Measurements from ENCODE around the gene CCDC154. TPM values are rescaled to one million over a fixed set of nuclear protein-coding genes. Genes with fewer than 3 reads are reported as not detected.
"Not testable (repeated sequence)": the region's sequence is repeated elsewhere in the genome, so short reads cannot be mapped to it uniquely, and the experiment has no call there.

CCDC154 gene
- total RNA-seq, 1 experiment from 2014 or later: not detected

DNA sequence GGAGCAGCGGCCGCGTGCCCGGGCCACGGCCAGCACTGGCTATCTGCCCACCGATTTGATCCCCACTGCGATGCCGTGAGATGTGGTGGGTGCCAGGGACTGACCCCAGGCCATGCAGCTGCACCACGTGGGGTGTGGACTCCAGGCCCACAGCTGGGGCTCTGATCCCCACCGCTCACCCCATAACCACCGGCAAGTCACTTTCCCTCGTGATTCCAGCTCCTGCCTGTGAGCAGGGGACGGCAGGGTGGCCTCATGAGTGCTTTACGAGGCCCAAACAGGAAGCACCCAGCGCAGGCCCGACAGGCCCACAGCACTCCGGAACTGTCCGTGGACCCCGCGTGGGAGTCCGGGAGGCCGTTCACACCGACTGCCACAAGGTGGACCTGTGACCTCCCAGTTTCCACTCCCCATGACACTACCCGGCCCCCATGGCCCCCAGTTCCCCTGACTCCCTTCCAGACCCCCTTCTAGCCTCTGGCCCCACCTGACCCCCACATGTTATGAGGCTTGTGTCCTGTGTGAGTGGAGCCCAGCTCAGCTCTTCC, 43.8 kb upstream of the CCDC154 start:
- Histone ChIP-seq H3K9me2 (replicated peaks; ENCODE audit: insufficient read depth, low read length) (no peaks in the 10 kb centered on the region), H3K4me1 (ENCODE audit: low read length) (peaks cover 9% of the 10 kb centered on the region), H4K20me1 (ENCODE audit: insufficient read depth, low read depth, low read length) (no peaks in the 10 kb centered on the region), H2AFZ (ENCODE audit: low read length) (no peak overlapping the region), H3K4me2 (ENCODE audit: low read depth, low read length, poor library complexity, severe bottlenecking) (no peak overlapping the region), H3K79me2 (ENCODE audit: low read length) (no peaks in the 10 kb centered on the region), H3K27me3 (ENCODE audit: low read length) (no peaks in the 10 kb centered on the region), H3K9me3 (ENCODE audit: low read length) (no peaks in the 10 kb centered on the region), H3K27ac (ENCODE audit: low read length) (no peak overlapping the region), H3K4me3 (ENCODE audit: low read length) (no peak overlapping the region), H3K36me3 (ENCODE audit: insufficient read depth, low read length) (no peaks in the 10 kb centered on the region), H3K9ac (ENCODE audit: low read length) (no peak overlapping the region)
- no peak for DNase-seq

DNA sequence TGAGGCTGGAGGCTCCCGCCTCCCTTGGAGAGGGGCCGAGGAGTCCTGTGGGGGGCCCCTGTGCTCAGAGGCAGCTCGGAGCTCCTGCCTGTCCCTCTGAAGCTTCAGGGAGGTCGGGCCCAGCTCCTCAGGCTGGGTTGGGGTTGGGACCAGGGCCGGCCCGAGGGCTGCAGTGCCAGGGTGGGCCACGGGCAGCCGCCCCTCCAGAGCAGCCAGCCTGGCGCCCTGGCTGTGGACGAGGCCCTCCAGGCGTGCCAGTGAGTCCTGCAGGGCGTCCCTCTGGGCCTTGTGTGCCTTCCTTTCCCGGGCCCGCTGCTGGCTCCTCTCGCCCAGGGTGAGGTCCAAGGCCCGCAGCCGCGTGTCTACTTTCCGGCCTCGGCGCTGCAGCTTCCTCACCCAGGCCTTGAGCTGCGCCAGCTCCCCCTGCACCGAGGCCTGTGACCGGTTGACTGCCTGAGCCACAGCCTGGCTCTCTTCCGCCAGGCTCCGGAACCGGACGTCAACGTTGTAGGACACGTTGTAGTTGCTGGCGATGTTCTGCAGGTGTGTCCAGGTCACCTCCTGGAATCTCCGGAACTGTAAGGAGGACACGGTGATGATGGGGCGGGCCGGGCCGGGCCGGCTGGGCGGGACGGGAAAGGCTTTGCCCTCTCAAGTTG, 43.2 kb upstream of the CCDC154 start:
- H4K20me1 ChIP-seq (ENCODE audit: insufficient read depth, low read depth, low read length): no peaks in the 10 kb centered on the region
- no peaks in the 10 kb centered on the region for H3K36me3 ChIP-seq (ENCODE audit: insufficient read depth, low read length)
- no peak overlapping the region for H3K4me2 ChIP-seq (ENCODE audit: low read depth, low read length, poor library complexity, severe bottlenecking)
- no peak for DNase-seq
- no peaks in the 10 kb centered on the region for H3K9me3 ChIP-seq (ENCODE audit: low read length)
- H3K4me3 ChIP-seq (ENCODE audit: low read length): no peak overlapping the region
- H3K27me3 ChIP-seq (ENCODE audit: low read length): no peaks in the 10 kb centered on the region
- H3K9me2 ChIP-seq (replicated peaks; ENCODE audit: insufficient read depth, low read length): no peaks in the 10 kb centered on the region
- no peak overlapping the region for H3K9ac ChIP-seq (ENCODE audit: low read length)
- H3K4me1 ChIP-seq (ENCODE audit: low read length): peaks cover 3% of the 10 kb centered on the region
- no peaks in the 10 kb centered on the region for H3K79me2 ChIP-seq (ENCODE audit: low read length)
- no peak overlapping the region for H3K27ac ChIP-seq (ENCODE audit: low read length)
- no peak overlapping the region for H2AFZ ChIP-seq (ENCODE audit: low read length)

DNA sequence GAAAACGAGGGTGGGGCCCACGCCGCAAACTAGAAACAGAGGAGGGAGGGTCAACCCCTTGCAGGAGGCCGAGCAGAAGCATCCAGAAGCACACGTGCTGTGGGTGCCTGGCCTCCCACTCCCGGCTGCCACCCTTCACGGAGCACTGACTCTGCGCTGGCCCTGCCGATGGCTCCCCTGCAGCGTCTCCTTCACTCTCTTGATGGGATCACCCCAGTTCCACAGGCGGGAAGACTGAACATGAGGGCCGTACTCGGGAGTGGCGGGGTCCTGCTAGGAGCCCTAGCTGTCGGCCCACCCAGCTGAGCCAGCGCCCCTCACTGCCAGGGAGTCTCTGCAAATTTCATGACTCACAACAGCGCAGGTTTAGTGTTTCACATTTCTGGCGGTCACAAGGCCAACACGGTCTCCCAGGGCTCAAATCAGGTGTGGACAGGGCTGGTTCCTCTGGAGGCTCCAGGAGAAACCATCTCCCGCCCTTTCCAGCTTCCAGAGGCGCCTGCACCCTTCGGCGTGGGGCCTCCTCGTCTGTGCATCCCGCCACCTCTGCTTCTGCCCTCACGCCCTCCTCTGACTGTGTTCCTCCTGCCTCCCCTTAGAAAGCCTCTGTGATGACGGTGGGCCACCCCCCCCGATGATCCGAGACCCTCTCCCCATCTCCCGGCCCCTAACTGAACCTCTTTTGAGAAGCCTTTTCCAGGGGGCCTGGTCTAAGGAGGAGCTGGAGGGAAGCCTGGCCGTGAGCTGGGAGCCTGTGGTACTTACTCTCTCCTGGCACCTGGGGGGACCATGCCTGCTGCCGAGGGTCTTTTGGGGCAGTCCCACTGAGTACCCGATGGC, 42.4 kb upstream of the CCDC154 start:
- H3K9me3 ChIP-seq (ENCODE audit: low read length): no peaks in the 10 kb centered on the region
- H3K4me1 ChIP-seq (ENCODE audit: low read length): no peaks in the 10 kb centered on the region
- no peak overlapping the region for H3K27ac ChIP-seq (ENCODE audit: low read length)
- no peak overlapping the region for H3K4me2 ChIP-seq (ENCODE audit: low read depth, low read length, poor library complexity, severe bottlenecking)
- no peaks in the 10 kb centered on the region for H3K36me3 ChIP-seq (ENCODE audit: insufficient read depth, low read length)
- no peak for DNase-seq
- H3K9me2 ChIP-seq (replicated peaks; ENCODE audit: insufficient read depth, low read length): no peaks in the 10 kb centered on the region
- H2AFZ ChIP-seq (ENCODE audit: low read length): no peak overlapping the region
- no peak overlapping the region for H3K9ac ChIP-seq (ENCODE audit: low read length)
- H3K27me3 ChIP-seq (ENCODE audit: low read length): no peaks in the 10 kb centered on the region
- H3K79me2 ChIP-seq (ENCODE audit: low read length): no peaks in the 10 kb centered on the region
- H3K4me3 ChIP-seq (ENCODE audit: low read length): no peak overlapping the region
- no peaks in the 10 kb centered on the region for H4K20me1 ChIP-seq (ENCODE audit: insufficient read depth, low read depth, low read length)

DNA sequence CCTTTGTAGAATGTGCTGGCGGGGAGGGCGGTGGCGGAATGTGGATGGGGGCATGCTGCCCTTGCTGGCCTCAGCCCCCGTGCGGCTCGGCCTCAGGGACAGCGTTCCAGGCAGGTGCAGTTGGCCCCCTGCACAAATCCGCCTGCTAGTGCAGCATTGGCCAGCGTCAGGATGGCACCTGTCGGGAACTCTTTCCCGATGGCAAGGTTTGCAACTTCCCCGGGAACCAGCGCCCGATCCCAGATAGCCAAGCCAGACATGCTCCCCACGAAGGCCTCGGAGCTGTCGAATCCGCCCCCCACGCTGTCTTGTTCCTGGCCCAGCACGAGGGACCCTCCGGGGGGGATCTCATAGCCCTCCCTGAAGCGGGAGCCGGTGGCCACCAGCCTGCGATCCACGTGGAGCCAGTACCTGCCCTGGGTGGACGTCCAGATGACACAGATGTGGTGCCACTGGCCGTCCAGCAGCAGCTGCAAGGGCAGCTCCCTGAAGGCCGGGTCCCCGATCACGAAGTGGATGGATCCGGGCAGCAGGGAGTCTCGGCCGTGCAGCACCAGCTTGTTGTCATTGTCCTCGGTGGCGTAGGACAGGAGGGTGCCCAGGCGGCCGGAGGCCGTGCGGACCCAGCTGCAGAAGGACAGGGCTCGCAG, 41.6 kb upstream of the CCDC154 start:
- no peak overlapping the region for H3K4me2 ChIP-seq (ENCODE audit: low read depth, low read length, poor library complexity, severe bottlenecking)
- no peaks in the 10 kb centered on the region for H3K79me2 ChIP-seq (ENCODE audit: low read length)
- DNase-seq: no peak
- no peaks in the 10 kb centered on the region for H3K27me3 ChIP-seq (ENCODE audit: low read length)
- no peak overlapping the region for H3K27ac ChIP-seq (ENCODE audit: low read length)
- H3K36me3 ChIP-seq (ENCODE audit: insufficient read depth, low read length): no peaks in the 10 kb centered on the region
- no peaks in the 10 kb centered on the region for H3K9me3 ChIP-seq (ENCODE audit: low read length)
- H3K4me1 ChIP-seq (ENCODE audit: low read length): no peaks in the 10 kb centered on the region
- H2AFZ ChIP-seq (ENCODE audit: low read length): no peak overlapping the region
- no peaks in the 10 kb centered on the region for H3K9me2 ChIP-seq (replicated peaks; ENCODE audit: insufficient read depth, low read length)
- H4K20me1 ChIP-seq (ENCODE audit: insufficient read depth, low read depth, low read length): no peaks in the 10 kb centered on the region
- no peak overlapping the region for H3K9ac ChIP-seq (ENCODE audit: low read length)
- no peak overlapping the region for H3K4me3 ChIP-seq (ENCODE audit: low read length)

DNA sequence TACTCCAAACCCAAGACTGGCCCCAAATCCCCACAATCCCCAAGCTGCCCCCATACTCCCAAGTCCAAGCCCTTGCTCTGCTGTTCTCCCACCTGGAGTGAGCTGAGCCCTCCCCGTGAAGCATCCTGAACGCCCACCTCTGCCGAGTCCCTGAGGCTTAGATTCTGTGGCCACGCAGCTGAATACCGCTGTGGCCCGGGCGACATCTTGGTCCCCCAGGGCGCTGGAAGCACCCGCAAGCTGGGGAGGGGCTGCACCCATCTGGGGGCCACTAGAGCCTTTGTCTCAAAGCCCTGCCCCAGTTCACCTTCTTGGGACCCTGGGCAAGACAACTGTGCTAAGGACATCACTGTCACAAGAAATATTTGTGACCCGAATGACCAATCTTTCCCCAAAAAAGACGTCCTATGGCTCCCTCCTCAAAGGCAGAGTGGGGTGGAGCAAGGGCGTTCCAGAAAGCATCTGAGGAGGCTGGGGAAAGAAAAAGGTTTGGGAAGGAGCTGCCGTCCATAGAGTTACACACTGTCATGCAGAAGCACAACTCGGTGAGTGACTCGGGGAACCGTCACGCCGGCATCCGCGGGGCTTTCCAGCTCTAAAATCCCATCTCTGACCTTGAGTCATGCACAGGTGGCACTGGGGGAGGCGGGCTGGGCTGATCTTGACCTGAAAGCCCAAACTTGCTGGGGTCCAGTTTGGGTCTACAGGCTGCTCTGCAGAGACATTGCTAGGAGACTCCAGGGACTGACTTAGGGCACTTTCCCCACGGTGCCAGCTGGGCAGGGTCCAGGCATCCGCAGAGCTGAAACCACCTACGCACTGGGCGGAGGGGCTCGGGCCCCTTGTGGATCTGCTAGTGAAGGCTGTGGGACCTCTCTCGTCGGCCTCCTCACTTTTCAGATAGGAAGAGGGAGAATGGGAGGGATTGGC, 37.8 kb upstream of the CCDC154 start:
- no peaks in the 10 kb centered on the region for H3K79me2 ChIP-seq (ENCODE audit: low read length)
- H4K20me1 ChIP-seq (ENCODE audit: insufficient read depth, low read depth, low read length): no peaks in the 10 kb centered on the region
- H3K27me3 ChIP-seq (ENCODE audit: low read length): no peaks in the 10 kb centered on the region
- no peaks in the 10 kb centered on the region for H3K9me2 ChIP-seq (replicated peaks; ENCODE audit: insufficient read depth, low read length)
- H3K4me3 ChIP-seq (ENCODE audit: low read length): no peak overlapping the region
- no peak overlapping the region for H3K9ac ChIP-seq (ENCODE audit: low read length)
- H2AFZ ChIP-seq (ENCODE audit: low read length): no peak overlapping the region
- no peak overlapping the region for H3K4me2 ChIP-seq (ENCODE audit: low read depth, low read length, poor library complexity, severe bottlenecking)
- no peak overlapping the region for H3K27ac ChIP-seq (ENCODE audit: low read length)
- no peaks in the 10 kb centered on the region for H3K9me3 ChIP-seq (ENCODE audit: low read length)
- H3K4me1 ChIP-seq (ENCODE audit: low read length): no peaks in the 10 kb centered on the region
- DNase-seq: no peak
- no peaks in the 10 kb centered on the region for H3K36me3 ChIP-seq (ENCODE audit: insufficient read depth, low read length)

DNA sequence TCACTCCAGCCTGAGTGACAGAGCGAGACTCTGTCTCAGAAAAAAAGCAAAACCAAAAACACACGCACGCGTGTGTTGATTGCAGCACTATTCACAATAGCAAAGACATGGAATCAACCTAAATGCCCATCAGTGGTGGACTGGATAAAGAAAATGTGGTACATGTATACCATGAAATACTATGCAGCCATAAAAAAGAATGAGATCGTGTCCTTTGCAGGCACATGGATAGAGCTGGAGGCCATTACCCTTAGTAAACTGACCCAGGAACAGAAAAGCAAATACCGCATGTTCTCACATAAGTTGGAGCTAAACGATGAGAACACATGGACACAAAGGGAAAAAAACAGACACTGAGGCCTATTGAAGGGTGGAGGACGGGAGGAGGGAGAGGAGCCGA, 34.6 kb upstream of the CCDC154 start:
- H3K36me3 ChIP-seq (ENCODE audit: insufficient read depth, low read length); H3K9me2 ChIP-seq (replicated peaks; ENCODE audit: insufficient read depth, low read length); H3K9me3 ChIP-seq (ENCODE audit: low read length); H4K20me1 ChIP-seq (ENCODE audit: insufficient read depth, low read depth, low read length); H3K9ac ChIP-seq (ENCODE audit: low read length); H3K4me3 ChIP-seq (ENCODE audit: low read length); H3K4me2 ChIP-seq (ENCODE audit: low read depth, low read length, poor library complexity, severe bottlenecking); H3K79me2 ChIP-seq (ENCODE audit: low read length); H3K27me3 ChIP-seq (ENCODE audit: low read length); H3K27ac ChIP-seq (ENCODE audit: low read length); DNase-seq; H2AFZ ChIP-seq (ENCODE audit: low read length): not testable (repeated sequence)
- peaks cover 11% of the 10 kb centered on the region for H3K4me1 ChIP-seq (ENCODE audit: low read length)

DNA sequence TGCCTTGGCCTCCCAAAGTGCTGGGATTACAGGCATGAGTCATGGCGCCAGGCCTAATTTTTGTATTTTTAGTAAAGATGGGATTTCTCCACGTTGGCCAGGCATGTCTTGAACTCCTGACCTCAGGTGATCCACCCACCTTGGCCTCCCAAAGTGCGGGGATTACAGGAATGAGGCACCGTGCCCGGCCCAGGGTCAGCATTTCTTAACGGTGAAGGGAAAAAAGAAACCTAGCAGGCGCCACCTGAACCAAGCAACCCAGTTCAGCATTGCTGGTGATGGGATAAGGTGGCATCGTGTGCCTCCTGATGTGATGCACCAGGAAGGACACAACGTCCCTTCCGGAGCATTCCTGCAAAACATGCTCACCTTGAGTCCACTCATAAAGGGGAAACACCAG, 32.7 kb upstream of the CCDC154 start:
- H3K27ac ChIP-seq (ENCODE audit: low read length): no peak overlapping the region
- no peaks in the 10 kb centered on the region for H3K36me3 ChIP-seq (ENCODE audit: insufficient read depth, low read length)
- H3K9me2 ChIP-seq (replicated peaks; ENCODE audit: insufficient read depth, low read length): no peaks in the 10 kb centered on the region
- DNase-seq: no peak
- H3K79me2 ChIP-seq (ENCODE audit: low read length): peaks cover 7% of the 10 kb centered on the region
- H4K20me1 ChIP-seq (ENCODE audit: insufficient read depth, low read depth, low read length): no peaks in the 10 kb centered on the region
- peaks cover 12% of the 10 kb centered on the region for H3K4me1 ChIP-seq (ENCODE audit: low read length)
- H3K9ac ChIP-seq (ENCODE audit: low read length): no peak overlapping the region
- H3K4me3 ChIP-seq (ENCODE audit: low read length): no peak overlapping the region
- H3K27me3 ChIP-seq (ENCODE audit: low read length): no peaks in the 10 kb centered on the region
- H3K9me3 ChIP-seq (ENCODE audit: low read length): no peaks in the 10 kb centered on the region
- H2AFZ ChIP-seq (ENCODE audit: low read length): no peak overlapping the region
- no peak overlapping the region for H3K4me2 ChIP-seq (ENCODE audit: low read depth, low read length, poor library complexity, severe bottlenecking)

Measured in Karpas-422 (cell line).